OCI-LY1 (cell line): Measurements from ENCODE around the gene CCDC73.

ENCODE experiments used
- EZH2 ChIP-seq: fragments of 200-600 bp; sonication (generic), shearing (Covaris generic); IDR thresholded peaks from 2 replicates; pipeline ENCODE4 v1.8.0; 2017; ENCODE audit warnings: borderline replicate concordance, mixed run types, mild to moderate bottlenecking, antibody characterized with exemption, low read length, moderate library complexity, mixed read lengths
- TF ChIP-seq, protein P1 (sequence below): fragments of 200-600 bp; sonication (generic), shearing (Covaris generic); IDR thresholded peaks from 2 replicates; pipeline ENCODE4 v1.5.1; 2017; ENCODE audit warnings: mild to moderate bottlenecking, antibody characterized with exemption, low read length, moderate library complexity, mixed read lengths

DNA sequence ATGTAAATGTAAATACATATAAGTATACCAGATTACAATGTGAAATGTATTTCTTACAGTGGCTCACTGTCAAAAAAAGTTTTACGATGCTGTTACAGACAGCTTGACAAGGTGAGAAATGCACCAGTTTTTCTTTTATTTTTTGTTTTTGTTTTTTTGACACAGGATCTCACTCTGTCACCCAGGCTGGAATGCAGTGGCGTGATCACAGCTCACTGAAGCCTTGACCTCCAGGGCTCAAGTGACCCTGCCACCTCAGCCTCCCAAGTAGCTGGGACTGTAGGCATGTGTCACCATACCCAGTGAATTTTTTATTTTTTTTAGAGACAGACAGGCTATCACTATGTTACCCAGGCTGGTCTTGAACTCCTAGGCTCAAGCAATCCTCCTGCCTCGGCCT, 9.2 kb downstream of the CCDC73 start:
- TF ChIP-seq, protein P1, sequence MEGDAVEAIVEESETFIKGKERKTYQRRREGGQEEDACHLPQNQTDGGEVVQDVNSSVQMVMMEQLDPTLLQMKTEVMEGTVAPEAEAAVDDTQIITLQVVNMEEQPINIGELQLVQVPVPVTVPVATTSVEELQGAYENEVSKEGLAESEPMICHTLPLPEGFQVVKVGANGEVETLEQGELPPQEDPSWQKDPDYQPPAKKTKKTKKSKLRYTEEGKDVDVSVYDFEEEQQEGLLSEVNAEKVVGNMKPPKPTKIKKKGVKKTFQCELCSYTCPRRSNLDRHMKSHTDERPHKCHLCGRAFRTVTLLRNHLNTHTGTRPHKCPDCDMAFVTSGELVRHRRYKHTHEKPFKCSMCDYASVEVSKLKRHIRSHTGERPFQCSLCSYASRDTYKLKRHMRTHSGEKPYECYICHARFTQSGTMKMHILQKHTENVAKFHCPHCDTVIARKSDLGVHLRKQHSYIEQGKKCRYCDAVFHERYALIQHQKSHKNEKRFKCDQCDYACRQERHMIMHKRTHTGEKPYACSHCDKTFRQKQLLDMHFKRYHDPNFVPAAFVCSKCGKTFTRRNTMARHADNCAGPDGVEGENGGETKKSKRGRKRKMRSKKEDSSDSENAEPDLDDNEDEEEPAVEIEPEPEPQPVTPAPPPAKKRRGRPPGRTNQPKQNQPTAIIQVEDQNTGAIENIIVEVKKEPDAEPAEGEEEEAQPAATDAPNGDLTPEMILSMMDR, result no peak
- TF ChIP-seq EZH2, result no peak
